ENCODE results near the gene KCNJ5. TPM values are rescaled to one million over a fixed set of nuclear protein-coding genes. Genes with fewer than 3 reads are reported as not detected.

Gene KCNJ5
- total RNA-seq, 1 donor from 2014 or later, result 2.0 TPM

- DNase-seq, result no peak
Measured at GRCh38 chr11:128957202-128957482, 66.0 kb downstream of the KCNJ5 start.

- no peak for DNase-seq
Measured at GRCh38 chr11:128961645-128962044, 70.5 kb downstream of the KCNJ5 start.

DNA sequence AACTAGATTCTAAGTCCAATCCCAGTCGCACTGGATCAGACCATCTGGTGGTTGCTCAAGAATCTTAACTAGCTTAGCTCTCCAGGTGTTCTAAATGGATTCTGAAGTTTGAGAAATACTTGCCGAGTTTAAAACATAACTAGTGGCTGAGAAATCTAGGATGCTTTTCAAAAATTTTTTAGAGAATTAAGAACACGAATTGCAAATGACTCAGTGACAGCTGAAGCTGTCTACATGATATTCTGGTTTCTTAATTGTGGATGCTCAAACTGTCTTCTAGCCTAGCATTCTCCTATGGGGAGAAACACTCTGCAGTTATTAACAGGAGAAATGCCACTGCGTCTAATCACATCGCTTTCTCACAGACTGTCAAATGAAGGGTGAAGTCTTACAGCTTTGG is 71.7 kb downstream of the KCNJ5 start:
- no peak for DNase-seq

DNA sequence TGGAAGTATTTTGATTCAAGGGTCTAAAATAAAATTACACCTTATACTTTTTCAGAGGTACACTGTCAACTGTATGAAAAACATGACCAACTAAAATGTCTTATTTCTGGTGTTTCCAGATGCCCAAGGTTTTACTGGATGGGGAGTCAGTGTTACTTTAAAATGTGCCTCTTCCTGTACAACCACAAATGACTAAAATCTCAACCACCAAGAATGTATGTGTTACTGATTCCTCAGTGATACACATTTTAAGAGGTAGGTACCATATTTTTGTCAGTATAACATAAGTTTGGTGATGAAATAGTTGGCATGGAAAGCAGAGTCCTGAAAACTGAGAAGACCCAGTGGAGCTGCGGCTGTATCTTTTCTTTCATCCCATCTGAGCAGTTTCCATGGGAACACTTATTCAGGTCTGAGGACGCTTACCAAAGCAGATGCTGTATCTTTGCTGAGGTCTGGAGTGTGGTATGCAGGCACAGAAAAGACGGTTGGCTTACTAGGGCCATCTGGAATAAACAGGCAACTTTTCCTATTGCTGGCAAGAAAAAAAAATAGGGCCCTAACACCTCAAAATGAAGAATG is 72.7 kb downstream of the KCNJ5 start:
- no peak for DNase-seq

DNA sequence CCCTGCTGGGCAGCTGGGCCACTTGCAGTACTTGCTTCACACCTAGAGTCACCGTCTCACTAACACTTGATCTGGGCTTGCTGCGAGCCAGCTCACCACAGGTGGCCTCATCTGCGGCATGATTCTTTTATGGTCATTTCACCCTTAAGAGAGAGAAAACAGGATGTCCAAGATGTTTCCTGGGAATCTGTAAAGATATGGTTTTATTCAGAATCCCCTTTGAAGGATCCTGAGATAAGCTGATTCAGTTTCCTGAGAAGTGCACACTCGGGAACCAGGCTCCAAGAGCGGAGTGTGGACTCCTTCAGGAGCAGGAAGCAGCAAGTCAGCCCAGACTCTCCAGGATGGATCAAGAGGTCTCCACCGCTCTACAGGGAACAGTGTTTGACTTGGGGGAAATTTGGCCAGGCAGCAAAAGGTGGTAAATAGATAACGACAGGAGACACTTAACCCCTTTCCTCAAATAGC is 73.3 kb downstream of the KCNJ5 start:
- DNase-seq, result no peak

DNA sequence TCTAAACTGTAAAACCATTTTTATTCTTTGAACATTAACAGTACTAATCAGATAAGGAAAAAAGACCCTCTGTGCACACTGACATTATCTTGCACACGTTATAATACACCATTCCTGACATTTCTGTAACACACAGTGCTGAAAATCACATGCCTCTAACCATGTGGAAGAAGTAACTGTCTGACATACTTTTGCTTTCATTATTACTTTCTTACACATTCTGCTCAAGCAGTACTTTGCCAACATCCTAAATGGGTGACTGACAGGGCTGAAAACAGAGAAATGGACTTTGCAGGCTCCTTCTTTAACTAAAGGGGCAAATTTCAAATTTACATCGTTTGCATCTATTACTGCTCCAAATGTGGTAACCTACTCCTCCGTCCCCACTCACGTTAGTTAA is 74.3 kb downstream of the KCNJ5 start:
- DNase-seq, result no peak

GRCh38 chr11:128967578-128967977 is 76.4 kb downstream of the KCNJ5 start:
- DNase-seq, result no peak

- no peak for DNase-seq
Measured at GRCh38 chr11:128968916-128969315, 77.8 kb downstream of the KCNJ5 start.

Other genes with a start within 250 kb of the KCNJ5 start
- gene FLI1, start 197.3 kb upstream of the KCNJ5 start, total RNA-seq, result 14.3 TPM
- gene KCNJ1, start 24.1 kb upstream of the KCNJ5 start, total RNA-seq, result 0.10 TPM
- 7.6 TPM for gene TP53AIP1, start 51.5 kb downstream of the KCNJ5 start, total RNA-seq